ENCODE data around the gene DNAH6.

GRCh38 chr2:84537251-84537650, 21.0 kb downstream of the DNAH6 start:
- TF ChIP-seq POLR2A (IDR thresholded peaks at IDR 0.05): no peak
- TF ChIP-seq CTCF (IDR thresholded peaks at IDR 0.05): no peak
- no peak for TF ChIP-seq EP300 (IDR thresholded peaks at IDR 0.05)
- no peak for TF ChIP-seq POLR2AphosphoS5 (IDR thresholded peaks at IDR 0.05)
